Measurements from ENCODE around the gene LZTR1.

Gene LZTR1

DNA sequence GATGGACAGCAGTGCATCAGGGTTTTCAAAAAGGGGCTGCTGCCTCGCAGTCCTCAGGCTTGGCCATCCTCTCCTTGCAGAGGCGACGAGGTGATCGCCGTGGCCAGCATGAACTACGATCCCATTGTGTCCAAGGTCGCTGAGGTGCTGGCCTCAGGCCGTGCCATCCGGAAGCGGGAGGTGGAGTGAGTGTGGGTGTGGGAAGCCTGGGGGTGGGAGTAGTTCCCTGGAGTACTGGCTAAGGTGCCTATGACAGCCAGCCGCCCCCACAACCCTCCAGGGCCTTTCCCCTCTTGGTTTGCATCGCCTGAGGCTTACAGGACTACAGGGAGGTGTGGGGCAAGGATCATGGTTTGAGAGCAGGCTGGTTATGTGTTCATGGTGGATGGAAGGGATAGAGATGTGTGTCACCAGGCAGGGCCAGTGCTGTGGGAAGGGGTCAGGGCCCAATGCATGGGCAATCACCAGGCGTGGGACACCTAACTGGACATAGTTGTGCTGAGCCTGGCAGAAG, 2.1 kb upstream of the LZTR1 start:
- no peak for DNase-seq (ENCODE audit: low read depth in 4 of 4, low spot score in 1 of 4)

DNA sequence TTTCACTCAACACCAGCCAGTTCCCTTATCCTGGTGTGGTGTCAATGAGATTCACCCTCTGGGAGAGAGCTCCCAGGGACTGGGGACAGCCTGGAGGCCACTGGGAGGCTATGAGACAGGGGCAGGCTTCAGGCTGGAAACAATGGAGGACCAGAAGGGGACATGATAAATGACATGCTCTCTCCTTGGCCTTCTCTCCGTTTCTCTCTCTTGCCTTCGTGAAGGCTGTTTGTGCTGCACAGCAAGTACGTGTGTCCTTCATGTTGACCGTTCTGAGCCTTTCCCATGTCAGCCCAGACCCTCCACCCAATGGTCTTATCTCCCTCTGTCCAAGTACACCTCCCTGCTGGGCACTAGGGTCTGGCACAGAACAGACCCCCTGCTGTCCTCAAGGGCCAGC, 1.6 kb upstream of the LZTR1 start:
- DNase-seq (ENCODE audit: low read depth in 4 of 4, low spot score in 1 of 4), result no peak

DNA sequence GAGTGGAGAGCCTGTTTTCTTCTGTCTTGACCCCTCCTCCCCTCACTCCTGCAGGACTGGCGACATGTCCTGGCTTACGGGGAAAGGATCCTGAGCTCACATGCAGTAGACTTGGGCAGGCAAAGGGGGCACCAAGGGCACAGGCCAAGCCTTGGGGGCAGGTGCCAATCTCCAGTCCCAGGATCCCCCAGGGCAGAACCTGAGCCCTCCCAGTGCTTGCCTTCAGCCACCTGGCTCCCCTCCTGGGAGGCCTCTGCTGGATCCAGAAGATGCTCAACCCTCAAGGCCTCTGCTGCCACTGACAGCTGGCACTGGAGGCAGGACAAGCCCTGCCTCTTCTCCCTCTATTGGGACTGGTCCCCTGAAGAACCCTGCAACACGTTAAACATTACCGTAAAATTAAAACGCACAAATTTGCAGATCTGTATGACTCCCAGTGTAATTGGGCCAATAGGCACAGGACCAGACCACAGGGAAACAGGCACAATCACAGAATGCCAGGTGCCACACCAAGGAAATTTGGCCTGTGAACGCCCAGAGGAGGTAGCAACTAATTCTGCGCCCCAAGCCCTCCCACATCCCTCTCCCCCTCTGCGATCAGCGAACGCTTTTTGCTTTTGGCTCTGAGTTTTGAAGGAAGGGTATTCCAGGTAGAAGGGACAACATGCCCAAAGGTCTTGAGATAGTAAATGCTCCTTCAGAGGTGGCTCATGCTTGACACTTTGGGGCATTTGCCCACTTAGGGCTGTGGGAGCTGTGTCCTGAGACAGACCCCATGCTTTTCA, 967 bp upstream of the LZTR1 start:
- DNase-seq (ENCODE audit: low read depth in 4 of 4, low spot score in 1 of 4), result no peak

DNA sequence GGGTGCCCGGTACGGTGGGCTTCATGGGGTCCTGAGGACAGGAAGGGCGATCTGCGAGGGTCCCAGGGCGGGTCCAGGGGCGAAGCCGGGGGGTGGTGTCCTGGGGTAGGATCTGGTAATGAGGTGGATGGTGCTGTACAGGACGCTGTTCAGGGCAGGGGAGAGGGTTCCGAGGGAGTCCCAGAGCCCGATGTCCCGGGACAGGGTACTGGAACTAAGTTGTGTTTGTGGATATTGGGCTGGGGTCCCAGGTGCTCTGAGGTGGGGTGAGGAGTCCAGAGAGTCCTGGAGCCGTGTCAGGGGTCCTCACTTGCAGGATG, 426 bp downstream of the LZTR1 start:
- DNase-seq (ENCODE audit: low read depth in 4 of 4, low spot score in 1 of 4), result no peak

DNA sequence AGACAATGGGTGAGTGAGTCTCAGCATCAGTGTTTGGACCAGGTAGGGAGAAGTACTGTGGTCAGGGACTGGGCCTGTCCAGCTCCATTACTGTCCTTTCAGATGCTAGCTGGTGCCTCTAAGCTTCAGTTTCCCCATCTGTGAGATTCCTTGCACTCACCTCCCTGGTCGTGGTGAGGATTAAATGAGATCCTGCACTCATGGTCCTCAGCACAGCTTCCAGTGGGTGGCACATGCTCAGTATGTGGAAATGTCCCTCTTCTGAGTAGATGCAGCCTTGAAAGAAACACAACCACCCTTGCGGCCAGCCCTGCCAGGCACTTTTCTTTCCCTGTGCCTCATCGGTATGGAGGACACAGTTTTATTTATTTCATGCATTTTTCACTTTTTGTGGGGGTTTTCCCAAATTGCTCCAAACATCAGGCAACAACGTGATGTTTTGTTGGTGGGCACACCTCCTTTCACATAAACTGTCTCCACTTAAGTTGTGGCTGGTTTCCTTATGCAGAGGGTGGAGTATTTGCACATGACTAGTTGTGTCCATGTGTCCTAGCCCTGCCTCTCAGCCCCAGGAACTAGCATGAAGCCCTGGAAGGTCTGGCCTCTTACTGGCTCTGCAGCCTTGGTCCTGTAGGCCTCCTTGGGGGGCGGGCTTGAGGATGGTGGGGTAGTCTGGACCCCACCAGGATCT, 1.1 kb downstream of the LZTR1 start:
- no peak for DNase-seq (ENCODE audit: low read depth in 4 of 4, low spot score in 1 of 4)

DNA sequence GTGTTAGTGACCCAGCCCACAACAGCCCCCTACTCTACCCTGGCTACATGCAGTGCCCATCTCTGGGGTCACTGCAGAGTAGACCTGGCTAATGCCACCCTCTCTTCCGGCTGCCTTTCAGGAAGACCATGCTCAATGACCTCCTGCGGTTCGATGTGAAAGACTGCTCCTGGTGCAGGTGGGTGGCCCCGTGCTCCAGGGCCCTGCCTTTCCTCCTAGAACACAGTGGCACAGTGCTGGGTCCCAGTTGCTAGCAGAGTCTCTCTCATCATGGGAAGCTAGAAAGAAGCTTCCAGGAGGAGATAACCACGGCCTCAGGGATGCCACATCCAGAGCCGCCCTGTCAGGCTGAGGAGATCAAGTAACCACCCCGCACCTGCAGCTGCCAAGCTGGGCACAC, 3.6 kb downstream of the LZTR1 start:
- no peak for DNase-seq (ENCODE audit: low read depth in 4 of 4, low spot score in 1 of 4)

DNA sequence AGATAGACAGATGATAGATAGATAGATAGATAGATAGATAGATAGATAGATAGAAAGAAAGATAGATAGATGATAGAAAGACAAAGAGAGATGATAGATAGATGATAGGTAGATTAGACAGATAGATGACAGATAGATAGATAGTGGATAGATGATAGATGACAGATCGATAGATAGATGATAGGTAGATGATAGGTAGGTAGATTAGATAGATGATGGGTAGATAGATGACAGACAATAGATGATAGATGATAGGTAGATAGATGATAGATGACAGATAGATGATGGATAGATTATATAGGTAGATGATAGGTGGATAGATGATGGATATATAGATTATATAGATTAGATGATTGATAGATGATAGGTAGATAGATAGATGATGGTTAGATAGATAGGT, 4.3 kb downstream of the LZTR1 start:
- no peak for DNase-seq (ENCODE audit: low read depth in 4 of 4, low spot score in 1 of 4)

DNA sequence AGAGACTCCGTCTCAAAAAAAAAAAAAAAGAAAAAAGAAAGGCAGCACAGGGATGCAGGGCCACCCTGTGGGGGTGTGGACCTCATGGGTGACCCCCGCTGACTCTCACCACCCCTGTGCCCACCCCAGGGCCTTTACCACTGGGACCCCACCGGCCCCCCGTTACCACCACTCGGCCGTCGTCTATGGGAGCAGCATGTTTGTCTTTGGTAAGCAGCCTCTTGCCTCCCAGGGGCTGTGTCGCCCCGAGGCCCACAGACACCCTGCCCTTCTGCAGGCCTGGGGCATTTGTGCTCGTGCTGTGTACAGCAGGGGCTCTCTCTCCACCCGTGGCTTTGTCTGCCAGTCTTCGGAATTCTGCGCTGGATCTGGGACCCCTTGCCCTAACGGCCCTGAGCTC, 5.3 kb downstream of the LZTR1 start:
- no peak for DNase-seq (ENCODE audit: low read depth in 4 of 4, low spot score in 1 of 4)

DNA sequence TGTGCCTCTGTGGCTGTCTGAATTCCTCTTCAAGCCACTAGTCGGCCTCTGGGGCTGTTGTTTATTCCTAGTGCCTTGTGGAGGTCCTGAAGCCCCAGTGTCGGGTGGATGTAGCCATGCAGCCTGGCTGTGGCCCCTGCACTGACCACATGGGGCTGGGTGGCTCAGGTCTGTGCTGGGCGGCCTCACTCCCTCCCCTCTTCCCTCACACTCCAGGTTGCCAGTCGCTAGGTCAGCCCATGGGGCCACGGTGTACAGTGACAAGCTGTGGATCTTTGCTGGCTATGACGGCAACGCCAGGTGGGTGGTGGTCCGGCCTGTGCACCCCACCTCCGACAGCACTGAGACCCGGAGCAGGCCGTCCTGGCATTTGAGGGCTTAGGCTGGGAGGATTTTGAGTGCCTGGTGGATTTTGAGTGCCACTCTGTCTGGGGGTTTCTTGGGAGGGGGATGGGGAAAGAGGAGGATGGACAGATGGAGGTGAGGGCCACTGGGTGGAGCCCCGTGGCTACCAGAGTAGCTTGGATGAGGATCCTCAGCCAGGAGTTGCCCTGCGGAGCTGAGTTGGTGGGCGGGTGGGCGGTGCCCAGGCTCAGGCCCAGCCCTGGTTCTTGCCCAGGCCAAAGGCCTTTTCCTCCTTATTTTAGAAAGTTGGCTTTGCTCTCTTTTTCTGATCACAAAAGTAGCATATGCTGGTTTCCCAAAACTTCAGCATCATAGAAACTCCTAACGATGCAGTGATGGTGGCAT, 6.7 kb downstream of the LZTR1 start:
- DNase-seq (ENCODE audit: low read depth in 4 of 4, low spot score in 1 of 4), result no peak

DNA sequence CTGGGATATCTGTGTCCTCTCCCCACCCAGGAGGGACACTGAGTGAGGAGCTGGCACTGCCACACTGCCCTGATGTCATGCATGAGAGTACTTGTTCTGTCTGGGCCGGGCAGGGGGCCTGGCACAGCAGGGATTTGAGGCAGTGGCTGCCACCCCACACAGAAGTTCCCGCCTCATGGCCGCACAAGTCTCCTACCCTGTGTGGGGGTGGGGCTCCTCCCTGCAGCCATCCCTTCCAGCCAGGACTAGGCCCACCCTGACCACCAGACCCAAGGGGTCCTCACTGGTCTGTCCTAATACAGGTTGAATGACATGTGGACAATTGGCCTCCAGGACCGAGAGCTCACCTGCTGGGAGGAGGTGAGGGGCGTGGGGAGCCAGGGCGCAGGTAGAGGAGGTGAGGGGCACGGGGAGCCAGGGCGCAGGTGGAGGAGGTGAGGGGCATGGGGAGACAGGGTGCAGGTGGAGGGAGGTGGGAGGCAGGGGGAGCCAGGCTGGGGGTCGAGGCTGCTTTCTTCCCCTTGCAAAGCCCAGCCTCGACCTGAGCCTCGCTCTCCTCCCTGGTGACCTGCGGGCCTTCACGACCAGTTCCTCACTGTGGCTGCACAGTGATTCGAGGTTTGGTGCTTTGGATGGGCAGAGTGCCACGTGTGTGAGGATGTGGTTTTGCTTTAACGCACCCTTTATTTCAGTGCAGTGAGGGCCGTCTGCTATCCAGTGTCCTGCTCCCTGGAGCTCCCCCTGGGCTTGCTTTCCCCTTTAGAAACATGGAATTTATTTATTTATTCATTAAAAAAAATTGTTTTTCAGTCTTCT, 7.4 kb downstream of the LZTR1 start:
- DNase-seq (ENCODE audit: low read depth in 4 of 4, low spot score in 1 of 4), result no peak

DNA sequence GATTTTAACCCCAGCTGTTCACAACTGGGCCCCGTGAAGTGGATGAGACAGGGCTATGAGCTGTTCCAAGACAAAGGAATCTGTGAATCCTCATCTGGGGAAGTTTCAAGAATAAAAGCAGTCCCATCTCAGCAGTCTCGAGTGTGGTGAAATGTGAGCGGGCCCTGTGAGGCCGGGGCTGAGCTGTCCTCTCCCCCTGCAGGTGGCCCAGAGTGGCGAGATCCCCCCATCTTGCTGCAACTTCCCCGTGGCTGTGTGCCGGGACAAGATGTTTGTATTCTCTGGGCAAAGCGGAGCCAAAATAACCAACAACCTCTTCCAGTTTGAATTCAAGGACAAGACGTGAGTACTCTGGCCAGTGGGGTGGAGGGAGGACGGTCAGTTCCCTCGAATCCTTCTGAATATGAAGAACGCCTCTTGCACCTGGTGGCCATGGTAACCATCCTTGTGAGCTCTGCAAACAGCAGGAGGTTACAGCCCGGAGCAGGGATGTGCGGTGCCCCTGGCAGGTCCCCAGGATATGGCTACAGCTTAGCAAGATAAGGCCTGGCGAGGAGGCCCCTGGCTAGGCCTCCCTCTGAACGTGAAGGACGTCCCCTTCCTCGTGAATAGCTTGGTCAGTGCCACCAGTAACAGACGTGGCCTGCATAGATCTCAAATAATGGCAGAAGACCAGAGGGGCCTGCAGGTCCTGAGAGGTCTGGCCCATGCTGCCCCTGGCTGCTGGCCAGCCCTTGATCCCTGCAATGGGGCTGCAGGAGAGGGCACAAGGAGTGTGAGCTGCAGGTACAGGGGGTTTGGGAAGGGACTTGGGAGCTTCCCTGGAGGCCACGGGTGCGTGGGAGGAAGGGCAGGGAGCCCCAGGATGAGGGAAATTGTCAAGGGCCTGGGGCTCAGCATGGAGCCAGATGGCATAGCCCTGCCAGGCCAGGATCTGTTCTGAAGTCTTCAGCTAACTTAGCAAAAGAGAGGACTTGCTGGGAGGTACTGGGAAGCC, 8.4 kb downstream of the LZTR1 start:
- DNase-seq (ENCODE audit: low read depth in 4 of 4, low spot score in 1 of 4), result no peak

DNA sequence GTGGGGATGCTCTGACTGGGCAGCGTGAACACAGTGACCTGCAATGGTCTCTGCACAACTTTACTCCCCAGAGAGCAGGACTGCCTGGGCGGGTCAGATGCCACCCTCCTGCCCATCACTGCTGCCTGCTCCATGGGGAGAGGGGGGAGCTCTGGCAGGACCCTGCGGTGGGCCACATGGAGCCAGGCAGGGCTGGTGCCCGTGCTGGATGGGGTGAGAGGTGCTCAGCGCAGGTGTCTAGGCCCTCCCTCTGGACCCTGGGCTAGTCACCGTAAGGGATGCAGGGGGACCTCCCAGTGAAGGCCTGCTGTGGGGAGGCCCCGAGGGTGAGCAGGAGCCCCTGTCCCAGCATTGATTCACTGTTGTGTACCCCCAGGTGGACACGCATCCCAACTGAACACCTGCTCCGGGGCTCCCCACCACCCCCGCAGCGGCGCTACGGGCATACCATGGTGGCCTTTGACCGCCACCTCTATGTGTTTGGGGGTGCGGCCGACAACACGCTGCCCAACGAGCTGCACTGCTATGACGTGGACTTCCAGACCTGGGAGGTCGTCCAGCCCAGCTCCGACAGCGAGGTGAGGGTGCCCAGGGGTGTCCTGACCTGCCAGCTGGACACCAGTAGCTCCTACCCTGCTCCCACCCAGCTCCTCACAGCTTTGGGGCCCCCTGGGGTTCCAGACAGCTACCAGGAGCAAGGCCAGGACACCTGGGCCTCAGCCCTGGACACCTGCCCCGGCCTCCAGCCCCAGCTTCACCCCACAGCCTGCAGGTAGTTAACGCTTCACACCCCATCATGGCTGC, 9.4 kb downstream of the LZTR1 start:
- no peak for DNase-seq (ENCODE audit: low read depth in 4 of 4, low spot score in 1 of 4)

DNA sequence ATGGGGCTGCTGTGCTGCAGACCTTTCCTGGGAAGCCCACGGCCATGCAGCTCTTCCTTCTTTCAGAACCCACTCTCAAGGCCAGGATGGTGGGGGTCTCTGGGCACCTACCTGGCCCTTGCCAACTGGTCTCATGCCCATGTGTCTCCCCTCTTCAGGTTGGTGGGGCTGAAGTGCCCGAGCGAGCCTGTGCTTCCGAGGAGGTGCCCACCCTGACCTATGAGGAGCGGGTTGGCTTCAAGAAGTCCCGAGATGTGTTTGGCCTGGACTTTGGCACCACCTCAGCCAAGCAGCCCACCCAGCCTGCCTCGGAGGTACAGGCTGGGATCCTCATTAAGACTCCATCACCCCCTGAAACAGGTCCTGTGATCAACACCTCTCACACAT, 10.0 kb downstream of the LZTR1 start:
- DNase-seq (ENCODE audit: low read depth in 4 of 4, low spot score in 1 of 4), result no peak

DNA sequence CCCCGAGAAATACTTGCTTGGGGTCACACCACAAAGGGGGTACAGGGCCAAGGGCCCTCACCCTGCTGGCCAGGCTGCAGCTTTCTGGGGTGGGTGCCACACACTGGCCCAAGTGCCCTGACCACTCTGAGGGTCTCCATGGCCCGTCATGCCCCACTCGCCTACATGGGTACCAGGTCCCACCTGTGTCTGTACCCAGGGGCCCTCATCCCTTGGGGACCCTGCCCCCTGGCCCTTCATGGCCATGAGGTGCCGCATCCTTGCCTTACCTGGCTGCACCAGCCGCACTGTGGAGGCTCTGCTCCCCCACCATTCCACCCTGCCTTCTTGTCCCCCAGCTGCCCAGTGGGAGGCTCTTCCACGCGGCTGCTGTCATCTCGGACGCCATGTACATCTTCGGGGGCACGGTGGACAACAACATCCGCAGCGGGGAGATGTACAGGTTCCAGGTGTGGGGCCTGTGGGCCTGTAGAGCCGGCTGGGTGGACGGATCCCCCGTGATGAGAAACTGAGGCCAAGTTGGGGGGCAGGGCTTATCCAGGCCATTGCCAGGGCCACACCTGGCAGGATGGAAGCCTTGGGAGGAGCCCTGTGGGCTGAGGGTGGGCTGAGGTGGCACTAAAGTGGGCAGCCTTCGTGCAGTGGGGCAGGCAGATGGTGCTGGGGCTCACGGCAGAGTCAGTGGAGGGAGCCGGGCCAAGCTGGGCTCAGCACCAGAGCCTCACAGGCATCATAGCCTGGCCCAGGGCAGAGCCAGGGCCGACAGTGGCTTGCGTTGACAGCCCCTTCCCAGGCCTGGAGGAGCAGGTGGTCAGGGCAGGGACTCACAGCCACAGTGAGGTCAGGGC, 10.6 kb downstream of the LZTR1 start:
- no peak for DNase-seq (ENCODE audit: low read depth in 4 of 4, low spot score in 1 of 4)

DNA sequence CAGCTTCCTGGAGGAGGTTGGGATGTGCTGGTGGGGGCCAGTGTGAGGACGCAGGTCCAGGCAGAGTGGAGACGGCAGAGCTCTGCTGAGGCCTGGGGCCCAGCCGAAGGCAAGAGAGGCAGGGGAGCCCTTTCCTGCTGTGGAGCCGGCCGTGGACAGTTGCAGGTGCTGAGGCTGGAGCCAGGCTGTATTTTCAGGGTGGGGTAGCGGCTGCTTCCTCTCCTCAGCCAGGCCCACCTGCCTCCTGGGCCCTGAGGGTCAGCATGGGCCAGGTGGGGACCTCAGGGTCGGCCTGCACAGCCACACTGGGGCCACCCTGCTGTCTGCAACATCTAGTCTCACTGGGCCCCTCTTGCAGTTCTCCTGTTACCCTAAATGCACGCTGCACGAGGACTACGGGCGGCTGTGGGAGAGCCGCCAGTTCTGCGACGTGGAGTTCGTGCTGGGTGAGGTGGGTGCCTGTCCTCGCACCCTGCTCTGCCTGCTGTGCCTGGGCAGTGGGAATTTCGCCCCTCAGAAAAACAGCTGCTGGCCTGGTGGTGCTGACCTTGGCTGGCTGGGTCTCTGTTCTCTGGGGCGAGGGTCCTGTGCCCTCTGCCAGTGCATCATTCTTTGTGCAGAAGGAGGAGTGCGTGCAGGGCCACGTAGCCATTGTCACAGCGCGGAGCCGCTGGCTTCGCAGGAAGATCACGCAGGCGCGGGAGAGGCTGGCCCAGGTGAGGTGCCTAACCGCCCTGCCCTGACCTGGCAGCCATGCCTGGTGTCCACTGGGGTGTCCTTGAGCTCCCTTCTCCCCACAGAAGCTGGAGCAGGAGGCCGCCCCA, 11.4 kb downstream of the LZTR1 start:
- DNase-seq (ENCODE audit: low read depth in 4 of 4, low spot score in 1 of 4), result no peak

DNA sequence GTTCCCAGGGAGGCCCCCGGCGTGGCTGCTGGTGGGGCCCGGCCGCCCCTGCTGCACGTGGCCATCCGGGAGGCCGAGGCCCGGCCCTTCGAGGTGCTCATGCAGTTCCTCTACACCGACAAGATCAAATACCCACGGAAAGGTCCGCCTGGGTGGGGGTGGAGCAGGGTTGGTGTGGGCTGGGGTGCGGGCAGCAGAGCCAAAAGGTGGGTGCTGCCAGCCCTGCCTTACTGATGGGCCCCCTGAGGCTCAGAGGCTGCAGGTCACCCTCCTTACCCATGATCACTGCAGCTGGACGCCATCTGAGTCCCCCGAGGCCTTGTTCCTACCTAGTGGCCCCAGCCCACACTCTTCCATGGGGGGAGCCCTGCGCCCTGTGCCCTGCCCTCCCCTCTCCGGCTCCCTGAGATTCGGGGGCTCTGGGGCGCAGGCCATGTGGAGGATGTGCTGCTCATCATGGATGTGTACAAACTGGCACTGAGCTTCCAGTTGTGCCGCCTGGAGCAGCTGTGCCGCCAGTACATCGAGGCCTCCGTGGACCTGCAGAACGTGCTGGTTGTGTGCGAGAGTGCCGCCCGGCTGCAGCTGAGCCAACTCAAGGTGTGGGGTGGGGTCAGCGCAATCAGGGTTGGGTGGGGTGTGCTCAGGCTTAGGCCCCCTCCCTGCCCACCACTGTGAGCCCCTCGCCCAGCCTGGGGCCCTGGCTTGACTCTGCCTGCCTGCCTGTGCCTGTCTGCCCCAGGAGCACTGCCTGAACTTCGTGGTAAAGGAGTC, 12.2 kb downstream of the LZTR1 start:
- DNase-seq (ENCODE audit: low read depth in 4 of 4, low spot score in 1 of 4), result no peak

DNA sequence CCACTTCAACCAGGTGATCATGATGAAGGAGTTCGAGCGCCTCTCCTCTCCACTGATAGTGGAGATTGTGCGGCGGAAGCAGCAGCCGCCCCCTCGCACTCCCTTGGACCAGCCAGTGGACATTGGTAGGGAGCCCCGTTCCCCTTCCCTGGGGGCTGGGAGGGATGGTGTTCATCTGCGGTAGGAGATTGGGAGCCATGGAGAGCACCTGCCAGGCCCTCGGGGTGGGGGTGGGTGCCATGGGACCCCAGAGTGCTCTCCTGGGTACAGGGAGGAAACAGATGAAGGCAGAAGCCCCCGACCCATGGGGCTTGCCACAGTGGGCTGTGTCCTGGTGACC, 12.8 kb downstream of the LZTR1 start:
- no peak for DNase-seq (ENCODE audit: low read depth in 4 of 4, low spot score in 1 of 4)

All from stimulated activated CD4-positive, alpha-beta T cell treated with anti-CD3 and anti-CD28 coated beads, Interleukin-1b, Interleukin-23, amount 100 ng/mL, for 24 hours (primary cell).